Esophagus squamous epithelium (tissue), 5 donors: ENCODE results near the gene LINGO3. TPM values are rescaled to one million over a fixed set of nuclear protein-coding genes. Genes with fewer than 3 reads are reported as not detected.

Source experiments
- DNase-seq: peaks from one replicate; lab custom pipeline; 2025; lab: John Stamatoyannopoulos, UW
- H3K27ac ChIP-seq, 4 donors: fragments of 200-600 bp; sonication (generic); one replicate each; pipeline ENCODE4 v1.5.1; 2016 to 2019; ENCODE audit warnings: mild to moderate bottlenecking in 1 of 4
- H3K27me3 ChIP-seq, 4 donors: fragments of 200-600 bp; sonication (generic); 1 replicate in 3 of 4; 2 replicates in 1 of 4; pipeline versions ENCODE4 v1.5.1 to v1.6.0; 2017 to 2021; ENCODE audit warnings: antibody characterized with exemption in 1 of 4
- H3K36me3 ChIP-seq, 3 donors: fragments of 200-600 bp; sonication (generic); one replicate each; pipeline ENCODE4 v1.5.1; 2016 to 2019
- H3K4me1 ChIP-seq, 3 donors: fragments of 200-600 bp; sonication (generic); one replicate each; pipeline ENCODE4 v1.5.1; 2017 to 2019
- H3K4me3 ChIP-seq, 4 donors: fragments of 200-600 bp; sonication (generic); 1 replicate in 3 of 4; 2 replicates in 1 of 4; pipeline ENCODE4 v1.5.1; 2016 to 2019; ENCODE audit warnings: mild to moderate bottlenecking in 2 of 4, moderate library complexity in 1 of 4
- H3K9me3 ChIP-seq, 3 donors: fragments of 200-600 bp; sonication (generic); one replicate each; pipeline ENCODE4 v1.5.1; 2016 to 2019
- POLR2A ChIP-seq, 4 donors: fragments of 450-650 bp; IDR thresholded peaks; one replicate each; pipeline ENCODE4 v1.6.1; 2017; ENCODE audit warnings: antibody characterized with exemption in 4 of 4, mild to moderate bottlenecking in 4 of 4, moderate library complexity in 3 of 4
- WGBS, 2 donors: methylation state at CpG; one replicate each; pipeline ENCODE4 v1.1.5; 2018; 5-methylcytosine and 5-hydroxymethylcytosine counted together
- intact Hi-C: fragments of 100-400 bp; cut with DNase I; formaldehyde crosslinking; loops from one replicate; pipeline ENCODE4 v1.15.0; 2022
- total RNA-seq, 4 donors: library from RNA; depleted of rRNA; stranded (reverse); fragments of >200 nt; gene quantifications; one replicate each; pipeline ENCODE4 v1.1.0, GENCODE V29; 2016
- TF ChIP-seq, protein P1 (sequence below), 6 experiments: fragments of 450-650 bp in 4 of 6; fragments of 200-600 bp in 2 of 6; sonication (generic) in 2 of 6; IDR thresholded peaks; one replicate each; pipeline ENCODE4 v1.5.1; 2016 to 2019; ENCODE audit warnings: antibody characterized with exemption in 6 of 6, mild to moderate bottlenecking in 4 of 6, moderate library complexity in 4 of 6
- donor health status: DM: yes; HTN: yes; CAD: no.

LINGO3 gene
- total RNA-seq, 4 donors from 2014 or later = 0.09 TPM; not detected in 3

DNA sequence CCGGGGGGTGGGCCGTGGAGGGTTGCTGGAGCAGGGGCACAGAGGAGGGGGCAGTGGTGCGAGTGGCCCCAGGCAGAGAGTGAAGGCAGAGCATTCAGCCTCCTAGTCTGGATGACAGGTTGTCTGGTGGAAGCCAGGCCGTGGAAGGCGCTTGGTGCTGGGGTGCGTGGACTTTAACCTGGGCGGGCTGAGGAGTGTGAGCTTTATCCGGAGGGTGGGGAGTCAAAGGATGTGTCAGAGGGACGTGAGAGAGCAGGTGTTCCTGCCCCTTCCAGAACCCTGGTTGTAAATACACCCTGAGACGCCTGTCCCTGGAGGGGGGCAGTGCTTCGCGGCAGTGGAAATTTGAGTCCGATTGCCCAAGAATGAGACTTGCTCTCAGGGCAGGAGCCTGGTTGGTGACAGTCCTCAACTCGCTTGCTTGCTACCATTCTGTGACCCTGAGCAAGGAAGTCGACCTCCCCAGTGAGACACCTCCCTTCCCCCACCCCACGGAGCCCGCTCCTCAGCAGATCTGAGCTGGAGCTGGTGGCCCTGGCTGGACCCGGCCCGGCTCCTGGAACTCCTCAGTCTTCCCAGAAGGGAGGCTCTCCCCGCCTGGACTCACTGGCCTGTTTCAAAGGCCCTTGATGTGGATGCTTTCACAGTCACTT, 22.8 kb upstream of the LINGO3 start:
- intact Hi-C loops = no loop called here
- H3K4me3 ChIP-seq = no peak overlapping the region
- DNase-seq = no peak
- TF ChIP-seq, protein P1, sequence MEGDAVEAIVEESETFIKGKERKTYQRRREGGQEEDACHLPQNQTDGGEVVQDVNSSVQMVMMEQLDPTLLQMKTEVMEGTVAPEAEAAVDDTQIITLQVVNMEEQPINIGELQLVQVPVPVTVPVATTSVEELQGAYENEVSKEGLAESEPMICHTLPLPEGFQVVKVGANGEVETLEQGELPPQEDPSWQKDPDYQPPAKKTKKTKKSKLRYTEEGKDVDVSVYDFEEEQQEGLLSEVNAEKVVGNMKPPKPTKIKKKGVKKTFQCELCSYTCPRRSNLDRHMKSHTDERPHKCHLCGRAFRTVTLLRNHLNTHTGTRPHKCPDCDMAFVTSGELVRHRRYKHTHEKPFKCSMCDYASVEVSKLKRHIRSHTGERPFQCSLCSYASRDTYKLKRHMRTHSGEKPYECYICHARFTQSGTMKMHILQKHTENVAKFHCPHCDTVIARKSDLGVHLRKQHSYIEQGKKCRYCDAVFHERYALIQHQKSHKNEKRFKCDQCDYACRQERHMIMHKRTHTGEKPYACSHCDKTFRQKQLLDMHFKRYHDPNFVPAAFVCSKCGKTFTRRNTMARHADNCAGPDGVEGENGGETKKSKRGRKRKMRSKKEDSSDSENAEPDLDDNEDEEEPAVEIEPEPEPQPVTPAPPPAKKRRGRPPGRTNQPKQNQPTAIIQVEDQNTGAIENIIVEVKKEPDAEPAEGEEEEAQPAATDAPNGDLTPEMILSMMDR (IDR thresholded peaks at IDR 0.05) = no peak
- no peak for TF ChIP-seq POLR2A (IDR thresholded peaks at IDR 0.05)
- H3K36me3 ChIP-seq = peaks cover 0 to 19% (median 0%) of the 10 kb centered on the region in 3 donors
- WGBS, 2 donors = 78 to 84% methylated on average over 5 to 7 of the region's 20 CpGs
- no peak overlapping the region for H3K27ac ChIP-seq
- no peaks in the 10 kb centered on the region for H3K9me3 ChIP-seq
- H3K4me1 ChIP-seq = peaks cover 27 to 77% (median 44%) of the 10 kb centered on the region in 3 donors
- no peaks in the 10 kb centered on the region for H3K27me3 ChIP-seq

DNA sequence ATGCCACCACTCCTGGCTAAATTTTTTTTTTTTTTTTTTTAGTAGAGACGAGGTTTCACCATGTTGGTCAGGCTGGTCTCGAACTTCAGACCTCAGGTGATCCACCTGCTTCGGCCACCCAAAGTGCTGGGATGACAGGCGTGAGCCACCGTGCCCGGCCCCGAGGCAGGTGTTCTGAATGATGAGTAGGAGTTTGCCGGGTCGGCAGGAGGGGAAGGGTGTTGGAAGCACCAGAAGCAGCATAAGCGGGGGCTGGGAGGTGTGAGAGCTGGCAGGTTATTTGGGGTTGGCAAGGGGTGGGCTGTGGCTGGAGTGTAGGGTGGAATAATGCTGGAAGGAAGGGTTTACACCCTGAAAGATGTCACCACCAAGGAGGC, 22.3 kb upstream of the LINGO3 start:
- no peak for TF ChIP-seq POLR2A (IDR thresholded peaks at IDR 0.05)
- TF ChIP-seq, protein P1 (IDR thresholded peaks at IDR 0.05) = no peak
- peaks cover 27 to 82% (median 44%) of the 10 kb centered on the region in 3 donors for H3K4me1 ChIP-seq
- H3K27ac ChIP-seq = no peak overlapping the region
- intact Hi-C loops = no loop called here
- H3K9me3 ChIP-seq = no peaks in the 10 kb centered on the region
- no peak overlapping the region for H3K4me3 ChIP-seq
- peaks cover 0 to 24% (median 0%) of the 10 kb centered on the region in 3 donors for H3K36me3 ChIP-seq
- DNase-seq = no peak
- H3K27me3 ChIP-seq = no peaks in the 10 kb centered on the region
- WGBS, 2 donors = 77% methylated on average over 10 of the region's 10 CpGs; no CpG with 5 or more reads in 1 of the 2 donors

DNA sequence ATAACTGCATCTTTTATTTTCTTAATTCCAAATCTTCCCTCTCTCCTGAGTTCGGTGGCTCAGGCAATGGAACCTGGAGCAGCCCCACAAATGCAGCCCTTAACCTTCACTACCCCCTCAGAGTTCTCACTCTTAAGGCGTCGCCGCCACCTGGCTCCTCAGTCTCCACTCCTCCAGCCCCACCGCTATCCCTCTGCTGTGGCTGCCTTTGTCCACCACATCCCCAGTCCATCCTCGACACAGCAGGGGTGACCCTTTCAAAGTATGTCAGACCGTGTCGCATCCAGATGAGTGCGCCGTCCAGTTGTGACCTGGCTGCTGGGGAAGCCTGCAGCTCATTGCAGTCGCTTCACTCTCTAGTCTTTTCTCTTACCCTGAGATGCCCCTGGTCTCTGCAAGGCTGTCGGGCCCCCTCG, 21.6 kb upstream of the LINGO3 start:
- Histone ChIP-seq H3K27me3 (no peaks in the 10 kb centered on the region), H3K4me3 (peak overlapping the region in 3 of 4 donors; percentile 81 to 98 (median 94)), H3K9me3 (no peaks in the 10 kb centered on the region), H3K4me1 (peaks cover 27 to 82% (median 44%) of the 10 kb centered on the region in 3 donors), H3K36me3 (peaks cover 0 to 28% (median 0%) of the 10 kb centered on the region in 3 donors), H3K27ac (no peak overlapping the region)
- WGBS, 2 donors = 58 to 59% methylated on average over 8 to 12 of the region's 13 CpGs
- TF ChIP-seq, protein P1 (IDR thresholded peaks at IDR 0.05) = no peak
- no peak for TF ChIP-seq POLR2A (IDR thresholded peaks at IDR 0.05)
- no peak for DNase-seq
- intact Hi-C loops = loop anchor here (5.0 kb wide), 1 partner anchor 57 kb away; no protein-coding TSS in a partner anchor

DNA sequence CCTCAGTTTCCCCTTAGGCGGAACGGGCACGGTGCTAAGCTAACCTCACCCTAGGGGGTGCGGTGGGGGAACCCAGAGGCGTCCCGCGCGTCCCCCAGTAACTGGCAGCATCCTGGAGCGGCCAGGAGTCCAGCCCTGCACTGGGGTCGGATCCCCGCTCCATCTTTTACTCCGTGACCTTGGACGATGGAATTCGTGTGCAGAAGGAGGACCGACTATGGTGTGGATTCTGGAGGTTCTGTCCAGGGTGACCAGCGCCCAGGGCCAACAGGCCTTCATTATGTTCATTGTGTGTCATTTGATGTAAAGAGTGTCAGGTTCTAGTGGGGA, 21.2 kb upstream of the LINGO3 start:
- H3K4me1 ChIP-seq = peaks cover 27 to 80% (median 44%) of the 10 kb centered on the region in 3 donors
- DNase-seq = no peak
- intact Hi-C loops = loop anchor here (5.0 kb wide), 1 partner anchor 57 kb away; no protein-coding TSS in a partner anchor
- 0 to 17% methylated on average over 1 to 3 of the region's 16 CpGs for WGBS, 2 donors
- H3K36me3 ChIP-seq = peaks cover 0 to 28% (median 3%) of the 10 kb centered on the region in 3 donors
- H3K27ac ChIP-seq = peak overlapping the region; percentile 82 to 91 (median 83)
- H3K4me3 ChIP-seq = peak overlapping the region; percentile 77 to 98 (median 88)
- no peaks in the 10 kb centered on the region for H3K9me3 ChIP-seq
- no peaks in the 10 kb centered on the region for H3K27me3 ChIP-seq
- no peak for TF ChIP-seq POLR2A (IDR thresholded peaks at IDR 0.05)
- TF ChIP-seq, protein P1 (IDR thresholded peaks at IDR 0.05) = no peak

DNA sequence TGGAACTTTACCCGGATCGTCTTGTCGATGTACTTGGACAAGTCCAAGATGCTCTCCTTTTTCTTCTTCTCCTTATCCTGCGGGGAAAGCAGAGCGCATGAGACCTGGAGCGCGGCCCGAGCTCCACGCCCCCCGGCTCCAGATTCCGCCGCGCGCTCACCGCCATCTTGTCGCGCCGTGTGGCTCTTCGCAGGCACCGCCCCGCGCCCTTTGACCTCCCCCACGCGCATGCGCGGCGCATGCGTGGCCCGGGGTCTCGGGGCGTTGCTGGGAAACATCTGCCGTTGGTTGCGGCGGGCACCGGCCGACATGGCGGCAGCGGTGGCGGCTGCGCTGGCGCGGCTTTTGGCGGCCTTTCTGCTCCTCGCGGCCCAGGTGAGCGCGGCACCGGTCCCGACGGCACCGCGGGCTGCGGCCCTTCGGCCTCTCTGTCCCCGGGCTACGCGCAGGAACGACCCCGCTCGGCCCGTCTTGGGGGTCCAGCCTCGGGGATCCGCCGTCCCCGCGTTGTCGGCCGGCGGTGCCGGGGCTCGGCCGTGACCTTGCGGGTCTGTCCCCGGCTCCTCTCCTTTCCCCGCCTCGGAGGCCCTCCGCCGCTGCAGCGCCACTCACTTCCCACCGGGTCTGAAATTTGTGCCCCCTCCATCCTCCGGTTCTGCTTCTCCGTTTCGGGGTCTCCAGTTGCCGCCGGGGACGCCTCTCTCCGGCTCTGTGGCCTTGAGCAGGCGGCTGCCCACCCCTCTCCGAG, 20.6 kb upstream of the LINGO3 start, which contains the start of the genes LSM7 and SPPL2B:
Gene LSM7 (minus strand): TSS at position 186 of the 748 bp plus-strand sequence. CDS start 20 bp downstream, at position 166.
Gene SPPL2B (plus strand): TSS at position 284 of the 748 bp plus-strand sequence. CDS start 26 bp downstream, at position 310.
- intact Hi-C loops = loop anchor here (5.0 kb wide), 1 partner anchor 56 kb away; no protein-coding TSS in a partner anchor
- Histone ChIP-seq H3K4me1 (peaks cover 27 to 75% (median 44%) of the 10 kb centered on the region in 3 donors), H3K4me3 (peak within 1 kb of the TSS; percentile 77 to 98 (median 88))

More for the DNA sequence above, 20.6 kb upstream of the LINGO3 start, which contains the start of the genes LSM7 and SPPL2B:
- WGBS, 2 donors = 1% methylated on average over 26 to 45 of the region's 89 CpGs
- TF ChIP-seq, protein P1 (IDR thresholded peaks at IDR 0.05) = peak in 1 of 6 experiments; percentile 28
- TF ChIP-seq POLR2A (IDR thresholded peaks at IDR 0.05) = peak in 3 of 4 donors; percentile 36 to 71 (median 61)
- H3K9me3 ChIP-seq = no peaks in the 10 kb centered on the region
- H3K36me3 ChIP-seq = peaks cover 0 to 32% (median 7%) of the 10 kb centered on the region in 3 donors
- H3K27ac ChIP-seq = peak within 1 kb of the TSS; percentile 82 to 91 (median 83)
- peak; percentile 37 for DNase-seq
- no peaks in the 10 kb centered on the region for H3K27me3 ChIP-seq
